HL-60 (cell line): ENCODE data around the gene DHRS9.

Experiments
- DNase-seq, 2 experiments: peaks; one replicate each; pipeline ENCODE4 v3.0.0-alpha.2; 2010 to 2020; ENCODE audit warnings: low read depth in 1 of 2, low spot score in 1 of 2
- H3K27ac ChIP-seq: fragments of 250-450 bp; sonication (Bioruptor Pico); replicated peaks from 2 replicates; pipeline ENCODE4 v1.5.1; 2020; ENCODE audit warnings: mild to moderate bottlenecking, moderate library complexity
- H3K27me3 ChIP-seq: fragments of 250-450 bp; sonication (Bioruptor Pico); 2 replicates; pipeline ENCODE4 v1.5.1; 2021; ENCODE audit warnings: mild to moderate bottlenecking, moderate library complexity; ENCODE audit not compliant: insufficient read depth, poor library complexity, severe bottlenecking
- H3K4me3 ChIP-seq: replicated peaks from 2 replicates; pipeline ENCODE4 v1.5.1; 2011; ENCODE audit warnings: mild to moderate bottlenecking, control low read depth, low read length; ENCODE audit not compliant: insufficient read depth
- GABPA ChIP-seq: IDR thresholded peaks from 2 replicates; pipeline ENCODE4 v1.6.1; 2012; ENCODE audit warnings: low read depth
- POLR2AphosphoS5 ChIP-seq: IDR thresholded peaks from 2 replicates; pipeline ENCODE4 v1.6.1; 2012; ENCODE audit warnings: low read depth
- SPI1 ChIP-seq: IDR thresholded peaks from 2 replicates; pipeline ENCODE4 v1.6.1; 2012; ENCODE audit warnings: low read depth, mild to moderate bottlenecking, borderline replicate concordance
- TF ChIP-seq, protein P1 (sequence below): IDR thresholded peaks from 2 replicates; pipeline ENCODE4 v1.6.1; 2012; ENCODE audit warnings: low read depth; ENCODE audit not compliant: insufficient replicate concordance
- TF ChIP-seq, protein P2 (sequence below): IDR thresholded peaks from one replicate; pipeline ENCODE4 v1.5.1; 2011; ENCODE audit warnings: low read length, control low read depth, inconsistent platforms; ENCODE audit not compliant: insufficient read depth

DHRS9 gene

DNA sequence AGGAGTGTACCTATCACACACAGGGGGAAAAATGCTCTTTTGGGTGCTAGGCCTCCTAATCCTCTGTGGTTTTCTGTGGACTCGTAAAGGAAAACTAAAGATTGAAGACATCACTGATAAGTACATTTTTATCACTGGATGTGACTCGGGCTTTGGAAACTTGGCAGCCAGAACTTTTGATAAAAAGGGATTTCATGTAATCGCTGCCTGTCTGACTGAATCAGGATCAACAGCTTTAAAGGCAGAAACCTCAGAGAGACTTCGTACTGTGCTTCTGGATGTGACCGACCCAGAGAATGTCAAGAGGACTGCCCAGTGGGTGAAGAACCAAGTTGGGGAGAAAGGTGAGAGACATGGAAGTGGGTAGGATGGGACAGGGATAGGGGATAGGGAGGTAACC is 12.2 kb downstream of the DHRS9 start:
- Histone ChIP-seq H3K27ac (no peak overlapping the region), H3K4me3 (no peak overlapping the region), H3K27me3 (no peaks in the 10 kb centered on the region)
- TF ChIP-seq, protein P1, sequence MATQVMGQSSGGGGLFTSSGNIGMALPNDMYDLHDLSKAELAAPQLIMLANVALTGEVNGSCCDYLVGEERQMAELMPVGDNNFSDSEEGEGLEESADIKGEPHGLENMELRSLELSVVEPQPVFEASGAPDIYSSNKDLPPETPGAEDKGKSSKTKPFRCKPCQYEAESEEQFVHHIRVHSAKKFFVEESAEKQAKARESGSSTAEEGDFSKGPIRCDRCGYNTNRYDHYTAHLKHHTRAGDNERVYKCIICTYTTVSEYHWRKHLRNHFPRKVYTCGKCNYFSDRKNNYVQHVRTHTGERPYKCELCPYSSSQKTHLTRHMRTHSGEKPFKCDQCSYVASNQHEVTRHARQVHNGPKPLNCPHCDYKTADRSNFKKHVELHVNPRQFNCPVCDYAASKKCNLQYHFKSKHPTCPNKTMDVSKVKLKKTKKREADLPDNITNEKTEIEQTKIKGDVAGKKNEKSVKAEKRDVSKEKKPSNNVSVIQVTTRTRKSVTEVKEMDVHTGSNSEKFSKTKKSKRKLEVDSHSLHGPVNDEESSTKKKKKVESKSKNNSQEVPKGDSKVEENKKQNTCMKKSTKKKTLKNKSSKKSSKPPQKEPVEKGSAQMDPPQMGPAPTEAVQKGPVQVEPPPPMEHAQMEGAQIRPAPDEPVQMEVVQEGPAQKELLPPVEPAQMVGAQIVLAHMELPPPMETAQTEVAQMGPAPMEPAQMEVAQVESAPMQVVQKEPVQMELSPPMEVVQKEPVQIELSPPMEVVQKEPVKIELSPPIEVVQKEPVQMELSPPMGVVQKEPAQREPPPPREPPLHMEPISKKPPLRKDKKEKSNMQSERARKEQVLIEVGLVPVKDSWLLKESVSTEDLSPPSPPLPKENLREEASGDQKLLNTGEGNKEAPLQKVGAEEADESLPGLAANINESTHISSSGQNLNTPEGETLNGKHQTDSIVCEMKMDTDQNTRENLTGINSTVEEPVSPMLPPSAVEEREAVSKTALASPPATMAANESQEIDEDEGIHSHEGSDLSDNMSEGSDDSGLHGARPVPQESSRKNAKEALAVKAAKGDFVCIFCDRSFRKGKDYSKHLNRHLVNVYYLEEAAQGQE = no peak
- no peak for TF ChIP-seq SPI1
- no peak for TF ChIP-seq POLR2AphosphoS5
- TF ChIP-seq, protein P2, sequence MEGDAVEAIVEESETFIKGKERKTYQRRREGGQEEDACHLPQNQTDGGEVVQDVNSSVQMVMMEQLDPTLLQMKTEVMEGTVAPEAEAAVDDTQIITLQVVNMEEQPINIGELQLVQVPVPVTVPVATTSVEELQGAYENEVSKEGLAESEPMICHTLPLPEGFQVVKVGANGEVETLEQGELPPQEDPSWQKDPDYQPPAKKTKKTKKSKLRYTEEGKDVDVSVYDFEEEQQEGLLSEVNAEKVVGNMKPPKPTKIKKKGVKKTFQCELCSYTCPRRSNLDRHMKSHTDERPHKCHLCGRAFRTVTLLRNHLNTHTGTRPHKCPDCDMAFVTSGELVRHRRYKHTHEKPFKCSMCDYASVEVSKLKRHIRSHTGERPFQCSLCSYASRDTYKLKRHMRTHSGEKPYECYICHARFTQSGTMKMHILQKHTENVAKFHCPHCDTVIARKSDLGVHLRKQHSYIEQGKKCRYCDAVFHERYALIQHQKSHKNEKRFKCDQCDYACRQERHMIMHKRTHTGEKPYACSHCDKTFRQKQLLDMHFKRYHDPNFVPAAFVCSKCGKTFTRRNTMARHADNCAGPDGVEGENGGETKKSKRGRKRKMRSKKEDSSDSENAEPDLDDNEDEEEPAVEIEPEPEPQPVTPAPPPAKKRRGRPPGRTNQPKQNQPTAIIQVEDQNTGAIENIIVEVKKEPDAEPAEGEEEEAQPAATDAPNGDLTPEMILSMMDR = no peak
- no peak for TF ChIP-seq GABPA
- no peak for DNase-seq

DNA sequence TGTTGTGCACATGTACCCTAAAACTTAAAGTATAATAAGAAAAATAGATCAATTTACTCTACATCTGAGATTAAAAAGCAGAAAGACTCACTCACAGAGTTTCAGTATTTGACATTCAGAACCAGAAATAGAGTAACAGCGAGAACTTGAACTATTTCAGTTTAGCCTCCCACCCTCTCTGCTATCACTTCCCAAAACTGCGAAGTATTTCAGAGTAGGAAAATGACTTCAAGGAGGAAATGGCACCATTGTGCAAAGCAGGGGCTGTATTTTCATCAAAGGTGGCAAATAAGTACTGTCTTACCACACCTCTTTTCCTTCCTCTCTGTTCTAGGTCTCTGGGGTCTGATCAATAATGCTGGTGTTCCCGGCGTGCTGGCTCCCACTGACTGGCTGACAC is 13.6 kb downstream of the DHRS9 start:
- DNase-seq = peak in 1 of 2 experiments; percentile 61
- TF ChIP-seq, protein P2 = no peak
- TF ChIP-seq SPI1 = peak; percentile 84
- Histone ChIP-seq H3K4me3 (no peak overlapping the region), H3K27ac (peak overlapping the region; percentile 32), H3K27me3 (no peaks in the 10 kb centered on the region)

DNA sequence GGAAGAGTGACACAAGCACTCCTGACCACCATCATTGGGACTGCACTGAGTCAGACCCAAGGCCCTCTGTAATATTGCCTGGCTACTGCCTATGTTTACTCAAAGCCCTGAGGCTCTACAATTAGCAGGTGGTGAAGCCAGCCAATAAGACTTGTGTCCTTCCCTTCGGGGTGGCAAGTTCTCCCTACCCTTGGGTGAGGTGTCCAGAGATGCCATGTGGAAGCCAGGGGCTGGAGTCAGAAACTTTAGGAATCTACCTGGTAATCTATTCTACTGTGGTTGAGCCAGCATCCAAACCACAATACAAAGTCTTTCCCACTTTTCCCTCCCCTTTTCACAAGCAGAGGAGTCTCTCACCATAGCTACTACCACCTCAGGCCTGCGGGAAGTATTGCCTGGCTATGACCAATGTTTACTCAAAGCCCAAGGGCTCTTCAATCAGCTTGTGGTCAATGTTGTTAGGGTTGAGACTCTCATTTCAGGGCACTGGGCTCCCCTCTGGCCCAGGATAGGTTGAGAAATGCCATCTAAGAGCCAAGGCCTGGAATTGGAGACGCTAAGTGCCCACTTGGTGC is 17.6 kb downstream of the DHRS9 start:
- TF ChIP-seq POLR2AphosphoS5 (no peak), SPI1 (no peak), GABPA (no peak)
- TF ChIP-seq, protein P1 = no peak
- TF ChIP-seq, protein P2 = no peak
- Histone ChIP-seq H3K4me3 (no peak overlapping the region), H3K27me3 (no peaks in the 10 kb centered on the region), H3K27ac (no peak overlapping the region)
- DNase-seq = no peak
